ENCODE results near the gene IGSF21. TPM values are rescaled to one million over a fixed set of nuclear protein-coding genes. Genes with fewer than 3 reads are reported as not detected.

Gene IGSF21
- total RNA-seq, 4 donors from 2014 or later, result 0.68 to 3.5 (median 1.3) TPM

- DNase-seq (ENCODE audit: low spot score in 2 of 2), result no peak
- Histone ChIP-seq H3K4me3 (no peak overlapping the region), H3K27ac (no peak overlapping the region), H3K27me3 (peaks cover 39% of the 10 kb centered on the region), H3K4me1 (no peaks in the 10 kb centered on the region), H3K9me3 (no peaks in the 10 kb centered on the region), H3K36me3 (no peaks in the 10 kb centered on the region)
- TF ChIP-seq POLR2AphosphoS5 (IDR thresholded peaks at IDR 0.05) (no peak), POLR2A (IDR thresholded peaks at IDR 0.05) (no peak), EP300 (IDR thresholded peaks at IDR 0.05) (no peak), CTCF (IDR thresholded peaks at IDR 0.05) (no peak)
- WGBS, result 87% methylated on average over 4 of the region's 4 CpGs
These were observed 17.4 kb downstream of the IGSF21 start for GRCh38 chr1:18124977-18125376.

GRCh38 chr1:18126616-18127015 lies 19.0 kb downstream of the IGSF21 start:
- Histone ChIP-seq H3K9me3 (no peaks in the 10 kb centered on the region), H3K4me3 (no peak overlapping the region), H3K27me3 (peaks cover 32% of the 10 kb centered on the region), H3K36me3 (no peaks in the 10 kb centered on the region), H3K27ac (no peak overlapping the region), H3K4me1 (no peaks in the 10 kb centered on the region)
- no peak for DNase-seq (ENCODE audit: low spot score in 2 of 2)
- WGBS, result 59% methylated on average over 5 of the region's 5 CpGs
- TF ChIP-seq POLR2A (IDR thresholded peaks at IDR 0.05) (no peak), EP300 (IDR thresholded peaks at IDR 0.05) (no peak), POLR2AphosphoS5 (IDR thresholded peaks at IDR 0.05) (no peak), CTCF (IDR thresholded peaks at IDR 0.05) (no peak)

GRCh38 chr1:18128298-18128697 lies 20.7 kb downstream of the IGSF21 start:
- peaks cover 42% of the 10 kb centered on the region for H3K27me3 ChIP-seq
- H3K4me3 ChIP-seq, result no peak overlapping the region
- 45% methylated on average over 4 of the region's 4 CpGs for WGBS
- DNase-seq (ENCODE audit: low spot score in 2 of 2), result no peak
- no peak overlapping the region for H3K27ac ChIP-seq
- no peaks in the 10 kb centered on the region for H3K9me3 ChIP-seq
- no peaks in the 10 kb centered on the region for H3K36me3 ChIP-seq
- H3K4me1 ChIP-seq, result no peaks in the 10 kb centered on the region
- TF ChIP-seq POLR2AphosphoS5 (IDR thresholded peaks at IDR 0.05), result no peak
- no peak for TF ChIP-seq POLR2A (IDR thresholded peaks at IDR 0.05)
- no peak for TF ChIP-seq EP300 (IDR thresholded peaks at IDR 0.05)
- TF ChIP-seq CTCF (IDR thresholded peaks at IDR 0.05), result no peak

- Histone ChIP-seq H3K27me3 (peaks cover 57% of the 10 kb centered on the region), H3K36me3 (no peaks in the 10 kb centered on the region), H3K4me3 (no peak overlapping the region), H3K9me3 (no peaks in the 10 kb centered on the region), H3K27ac (no peak overlapping the region), H3K4me1 (no peaks in the 10 kb centered on the region)
- 79% methylated on average over 3 of the region's 3 CpGs for WGBS
- DNase-seq (ENCODE audit: low spot score in 2 of 2), result no peak
- TF ChIP-seq POLR2A (IDR thresholded peaks at IDR 0.05) (no peak), POLR2AphosphoS5 (IDR thresholded peaks at IDR 0.05) (no peak), CTCF (IDR thresholded peaks at IDR 0.05) (no peak), EP300 (IDR thresholded peaks at IDR 0.05) (no peak)
These were observed 22.8 kb downstream of the IGSF21 start for GRCh38 chr1:18130356-18130755.

GRCh38 chr1:18132022-18132710 lies 24.6 kb downstream of the IGSF21 start:
- Histone ChIP-seq H3K27me3 (peaks cover 59% of the 10 kb centered on the region), H3K36me3 (no peaks in the 10 kb centered on the region)
- 77% methylated on average over 2 of the region's 2 CpGs for WGBS

More at GRCh38 chr1:18132022-18132710, 24.6 kb downstream of the IGSF21 start:
- Histone ChIP-seq H3K9me3 (no peaks in the 10 kb centered on the region), H3K27ac (no peak overlapping the region), H3K4me1 (no peaks in the 10 kb centered on the region), H3K4me3 (no peak overlapping the region)
- DNase-seq (ENCODE audit: low spot score in 2 of 2), result no peak
- no peak for TF ChIP-seq POLR2A (IDR thresholded peaks at IDR 0.05)
- no peak for TF ChIP-seq POLR2AphosphoS5 (IDR thresholded peaks at IDR 0.05)
- TF ChIP-seq CTCF (IDR thresholded peaks at IDR 0.05), result no peak
- TF ChIP-seq EP300 (IDR thresholded peaks at IDR 0.05), result no peak

Data from suprapubic skin (tissue), 4 donors.